HG03103 (cell line): ENCODE measurements around the gene DCX.

Experiments used
- ATAC-seq: cut with Tn5 transposase; IDR thresholded peaks from one replicate; pipeline ENCODE4 v1.9.1; 2021; ENCODE audit warnings: low read depth; ENCODE audit not compliant: unreplicated experiment

DCX gene

GRCh38 chrX:111319451-111319850, 92.5 kb downstream of the DCX start:
- no peak for ATAC-seq

GRCh38 chrX:111318901-111319300, 93.1 kb downstream of the DCX start:
- ATAC-seq: no peak

- ATAC-seq: no peak
Observed at GRCh38 chrX:111309083-111309482, 102.9 kb downstream of the DCX start.

GRCh38 chrX:111308039-111308438, 104.0 kb downstream of the DCX start:
- ATAC-seq: no peak

GRCh38 chrX:111302284-111302683, 109.7 kb downstream of the DCX start:
- no peak for ATAC-seq

- ATAC-seq: no peak
Observed at GRCh38 chrX:111288841-111289240, 123.2 kb downstream of the DCX start.

GRCh38 chrX:111284631-111285293, 127.2 kb downstream of the DCX start:
- ATAC-seq: no peak

GRCh38 chrX:111283446-111283845, 128.5 kb downstream of the DCX start:
- ATAC-seq: no peak

- ATAC-seq: no peak
Observed at GRCh38 chrX:111282991-111283390, 129.0 kb downstream of the DCX start.

- ATAC-seq: no peak
Observed at GRCh38 chrX:111282139-111282538, 129.9 kb downstream of the DCX start.

- ATAC-seq: no peak
Observed at GRCh38 chrX:111270339-111270738, 141.7 kb downstream of the DCX start, which contains the start of gene CAPN6. TSS of gene CAPN6 (minus strand) at chrX:111270483. CDS start at chrX:111263936, 6,547 bp downstream.

GRCh38 chrX:111268506-111268905, 143.5 kb downstream of the DCX start:
- no peak for ATAC-seq

GRCh38 chrX:111265486-111265885, 146.5 kb downstream of the DCX start:
- ATAC-seq: no peak

- ATAC-seq: no peak
Observed at GRCh38 chrX:111264385-111264784, 147.6 kb downstream of the DCX start.

- no peak for ATAC-seq
Observed at GRCh38 chrX:111262086-111262485, 149.9 kb downstream of the DCX start.

- no peak for ATAC-seq
Observed at GRCh38 chrX:111260451-111260850, 151.5 kb downstream of the DCX start.

GRCh38 chrX:111259559-111259958, 152.4 kb downstream of the DCX start:
- no peak for ATAC-seq

- no peak for ATAC-seq
Observed at GRCh38 chrX:111257733-111258132, 154.3 kb downstream of the DCX start.

- ATAC-seq: no peak
Observed at GRCh38 chrX:111254896-111255693, 156.9 kb downstream of the DCX start.

GRCh38 chrX:111244235-111244750, 167.7 kb downstream of the DCX start:
- ATAC-seq: no peak
